ENCODE results near the gene CDK11A. TPM values are rescaled to one million over a fixed set of nuclear protein-coding genes. Genes with fewer than 3 reads are reported as not detected.

Gene CDK11A
- total RNA-seq, 1 experiment from 2014 or later = 43.8 TPM

DNA sequence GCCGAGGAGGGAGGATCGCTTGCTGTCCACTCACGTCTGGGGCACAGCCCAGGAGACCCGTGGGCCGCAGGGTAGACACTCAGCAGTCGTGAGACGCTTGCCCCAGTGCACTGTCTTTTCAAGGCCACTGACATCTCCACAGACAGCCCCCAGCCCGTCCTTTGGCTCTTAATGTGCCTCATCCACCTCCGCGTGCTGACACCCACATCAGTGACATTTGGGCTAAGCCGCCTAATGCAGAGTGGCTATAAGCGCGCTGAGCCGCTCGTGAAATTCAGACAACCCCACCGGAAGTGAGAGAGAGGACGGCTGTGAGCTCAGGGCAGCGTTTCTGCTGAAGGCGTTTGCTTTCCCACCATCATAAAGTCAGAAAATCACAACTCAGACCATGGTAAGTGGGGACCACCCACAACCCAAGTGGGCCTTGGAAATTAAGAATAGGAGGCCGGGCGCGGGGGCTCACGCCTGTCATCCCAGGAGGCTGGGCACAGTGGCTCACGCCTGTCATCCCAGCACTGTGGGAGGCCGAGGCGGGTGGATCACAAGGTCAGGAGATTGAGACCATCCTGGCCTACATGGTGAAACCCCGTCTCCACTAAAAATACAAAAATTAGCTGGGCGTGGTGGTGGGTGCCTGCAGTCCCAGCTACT, 40.0 kb downstream of the CDK11A start:
- BruUV-seq (replicated peaks) = no TSS peak
- H3K36me3 Mint-ChIP-seq (ENCODE audit: insufficient read depth, unreplicated experiment) = peaks cover 53% of the 10 kb centered on the region
- ChIA-PET POLR2A (no interaction called here), CTCF (no interaction called here)
- DNase-seq (ENCODE audit: unreplicated experiment) = no peak
- TF ChIP-seq, protein P1, sequence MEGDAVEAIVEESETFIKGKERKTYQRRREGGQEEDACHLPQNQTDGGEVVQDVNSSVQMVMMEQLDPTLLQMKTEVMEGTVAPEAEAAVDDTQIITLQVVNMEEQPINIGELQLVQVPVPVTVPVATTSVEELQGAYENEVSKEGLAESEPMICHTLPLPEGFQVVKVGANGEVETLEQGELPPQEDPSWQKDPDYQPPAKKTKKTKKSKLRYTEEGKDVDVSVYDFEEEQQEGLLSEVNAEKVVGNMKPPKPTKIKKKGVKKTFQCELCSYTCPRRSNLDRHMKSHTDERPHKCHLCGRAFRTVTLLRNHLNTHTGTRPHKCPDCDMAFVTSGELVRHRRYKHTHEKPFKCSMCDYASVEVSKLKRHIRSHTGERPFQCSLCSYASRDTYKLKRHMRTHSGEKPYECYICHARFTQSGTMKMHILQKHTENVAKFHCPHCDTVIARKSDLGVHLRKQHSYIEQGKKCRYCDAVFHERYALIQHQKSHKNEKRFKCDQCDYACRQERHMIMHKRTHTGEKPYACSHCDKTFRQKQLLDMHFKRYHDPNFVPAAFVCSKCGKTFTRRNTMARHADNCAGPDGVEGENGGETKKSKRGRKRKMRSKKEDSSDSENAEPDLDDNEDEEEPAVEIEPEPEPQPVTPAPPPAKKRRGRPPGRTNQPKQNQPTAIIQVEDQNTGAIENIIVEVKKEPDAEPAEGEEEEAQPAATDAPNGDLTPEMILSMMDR (IDR thresholded peaks at IDR 0.05; ENCODE audit: unreplicated experiment) = no peak
- no peaks in the 10 kb centered on the region for H3K9me3 Mint-ChIP-seq (ENCODE audit: unreplicated experiment)
- peaks cover 13% of the 10 kb centered on the region for H3K4me1 Mint-ChIP-seq (ENCODE audit: insufficient read depth, unreplicated experiment)
- intact Hi-C loops (cut with micrococcal nuclease) = no loop called here
- H3K27ac Mint-ChIP-seq (ENCODE audit: low read depth, unreplicated experiment) = no peak overlapping the region
- no peaks in the 10 kb centered on the region for H3K27me3 Mint-ChIP-seq (ENCODE audit: insufficient read depth, unreplicated experiment)
- no peak overlapping the region for H3K4me3 Mint-ChIP-seq (ENCODE audit: unreplicated experiment)

DNA sequence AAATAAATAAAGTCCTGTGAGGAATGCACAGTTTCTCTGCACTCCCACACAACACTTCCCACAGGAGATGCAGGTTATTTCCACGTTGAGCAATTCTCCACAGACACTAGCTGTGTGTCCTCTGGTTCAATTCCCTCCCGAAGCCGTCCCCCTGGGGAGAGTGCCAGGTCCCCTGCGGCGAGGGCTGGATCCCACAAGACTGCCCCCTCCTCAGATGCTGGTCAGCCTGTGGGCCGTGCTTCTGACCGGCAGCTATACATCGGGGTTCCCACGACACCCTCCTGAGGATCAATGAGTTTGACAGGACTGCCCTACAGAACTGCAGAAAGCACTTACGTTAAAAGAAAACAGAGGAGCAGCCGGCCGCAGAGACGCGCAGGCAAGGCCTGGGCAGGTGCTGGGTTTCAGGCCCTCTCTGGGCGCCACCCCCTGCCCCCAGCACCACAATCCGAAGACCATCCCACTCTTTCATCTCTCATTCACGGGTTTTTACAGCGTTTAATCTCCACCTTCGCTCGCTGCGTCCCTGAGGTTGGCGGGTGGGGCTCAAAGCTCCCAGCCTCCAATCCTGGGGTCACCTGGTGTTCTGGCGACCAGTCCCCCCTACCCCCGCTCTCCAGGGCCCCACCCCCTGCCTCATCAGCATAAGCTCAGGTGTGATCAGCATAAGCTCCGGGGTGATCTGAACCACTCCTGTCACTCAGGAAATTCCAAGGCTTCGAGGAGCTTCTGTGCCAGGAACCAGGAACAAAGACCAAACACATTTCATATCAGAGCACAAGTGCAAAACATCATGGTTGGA, 40.9 kb downstream of the CDK11A start:
- POLR2A ChIA-PET = no interaction called here
- no TSS peak for BruUV-seq (replicated peaks)
- Mint-ChIP-seq H3K36me3 (ENCODE audit: insufficient read depth, unreplicated experiment) (peaks cover 50% of the 10 kb centered on the region), H3K27ac (ENCODE audit: low read depth, unreplicated experiment) (no peak overlapping the region), H3K9me3 (ENCODE audit: unreplicated experiment) (no peaks in the 10 kb centered on the region), H3K4me3 (ENCODE audit: unreplicated experiment) (no peak overlapping the region), H3K4me1 (ENCODE audit: insufficient read depth, unreplicated experiment) (peaks cover 18% of the 10 kb centered on the region), H3K27me3 (ENCODE audit: insufficient read depth, unreplicated experiment) (no peaks in the 10 kb centered on the region)
- TF ChIP-seq, protein P1 (IDR thresholded peaks at IDR 0.05; ENCODE audit: unreplicated experiment) = no peak
- CTCF ChIA-PET = no interaction called here
- intact Hi-C loops (cut with micrococcal nuclease) = no loop called here
- no peak for DNase-seq (ENCODE audit: unreplicated experiment)

DNA sequence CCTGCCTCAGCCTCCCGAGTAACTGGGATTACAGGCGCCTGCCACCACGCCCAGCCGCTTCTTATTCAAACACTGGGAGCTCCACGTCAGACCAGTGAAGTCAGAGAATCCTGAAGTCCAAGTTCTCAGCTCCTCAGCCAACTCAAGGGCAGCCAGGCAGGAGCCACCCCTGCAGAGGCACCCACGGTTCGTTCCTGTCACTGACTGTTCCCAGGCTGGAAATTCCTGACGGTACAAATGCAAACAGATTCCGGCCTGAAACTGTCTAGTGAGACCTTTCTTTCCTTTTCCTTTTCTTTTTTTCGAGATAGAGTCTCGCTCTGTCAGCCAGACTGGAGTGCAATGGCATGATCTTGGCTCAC, 43.3 kb downstream of the CDK11A start:
- intact Hi-C loops (cut with micrococcal nuclease) = no loop called here
- Mint-ChIP-seq H3K27me3 (ENCODE audit: insufficient read depth, unreplicated experiment) (no peaks in the 10 kb centered on the region), H3K4me3 (ENCODE audit: unreplicated experiment) (no peak overlapping the region), H3K36me3 (ENCODE audit: insufficient read depth, unreplicated experiment) (peaks cover 39% of the 10 kb centered on the region), H3K27ac (ENCODE audit: low read depth, unreplicated experiment) (no peak overlapping the region), H3K4me1 (ENCODE audit: insufficient read depth, unreplicated experiment) (peaks cover 13% of the 10 kb centered on the region), H3K9me3 (ENCODE audit: unreplicated experiment) (no peaks in the 10 kb centered on the region)
- POLR2A ChIA-PET = interaction anchor here (0.7 kb wide), 2 partner anchors 29 to 53 kb away, joined by 3 to 5 read pairs; no protein-coding TSS in a partner anchor
- DNase-seq (ENCODE audit: unreplicated experiment) = no peak
- CTCF ChIA-PET = interaction anchor here (0.9 kb wide), 1 partner anchor 16 kb away, joined by 3 read pairs; no protein-coding TSS in a partner anchor
- BruUV-seq (replicated peaks) = no TSS peak
- TF ChIP-seq, protein P1 (IDR thresholded peaks at IDR 0.05; ENCODE audit: unreplicated experiment) = no peak

DNA sequence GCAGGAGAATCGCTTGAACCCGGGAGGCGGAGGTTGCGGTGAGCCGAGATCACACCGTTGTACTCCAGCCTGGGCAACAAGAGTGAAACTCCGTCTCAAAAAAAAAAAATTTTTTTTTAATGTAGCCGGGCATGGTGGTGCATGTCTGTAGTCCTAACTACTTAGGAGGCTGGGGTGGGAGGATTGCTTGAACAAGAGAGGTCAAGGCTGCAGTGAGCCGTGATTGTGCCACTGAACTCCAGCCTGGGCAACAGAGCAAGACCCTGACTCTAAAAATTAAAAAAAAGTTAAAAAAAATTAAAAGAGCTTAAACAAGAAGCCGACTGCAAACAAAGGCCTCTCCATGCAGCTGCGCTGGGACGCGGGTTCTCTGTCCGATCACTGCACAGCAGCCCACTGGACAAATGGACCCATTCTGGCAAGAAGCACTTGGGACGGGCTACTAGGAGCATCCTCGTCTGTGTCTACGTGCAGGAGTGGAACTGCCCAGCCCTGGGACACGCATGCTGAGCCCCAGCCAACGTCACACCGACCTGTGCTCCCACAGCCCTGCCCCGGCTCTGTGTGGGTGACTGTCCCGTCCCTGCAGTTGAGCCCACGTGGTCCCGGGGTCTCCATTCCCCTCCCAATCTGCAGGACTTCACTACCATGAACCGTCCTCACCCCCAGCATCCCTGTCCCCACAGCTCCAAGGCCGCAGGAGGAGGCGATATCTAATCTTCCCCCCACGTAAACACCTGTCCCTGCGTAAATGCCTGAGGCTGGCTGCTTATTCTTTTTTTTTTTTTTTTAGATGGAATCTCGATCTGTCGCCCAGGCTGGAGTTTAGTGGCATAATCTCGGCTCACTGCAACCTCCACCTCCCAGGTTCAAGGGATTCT, 43.9 kb downstream of the CDK11A start:
- Mint-ChIP-seq H3K4me1 (ENCODE audit: insufficient read depth, unreplicated experiment) (peaks cover 10% of the 10 kb centered on the region), H3K36me3 (ENCODE audit: insufficient read depth, unreplicated experiment) (peaks cover 32% of the 10 kb centered on the region), H3K4me3 (ENCODE audit: unreplicated experiment) (no peak overlapping the region), H3K27ac (ENCODE audit: low read depth, unreplicated experiment) (no peak overlapping the region), H3K9me3 (ENCODE audit: unreplicated experiment) (no peaks in the 10 kb centered on the region), H3K27me3 (ENCODE audit: insufficient read depth, unreplicated experiment) (no peaks in the 10 kb centered on the region)
- TF ChIP-seq, protein P1 (IDR thresholded peaks at IDR 0.05; ENCODE audit: unreplicated experiment) = no peak
- no TSS peak for BruUV-seq (replicated peaks)
- intact Hi-C loops (cut with micrococcal nuclease) = no loop called here
- ChIA-PET CTCF (interaction anchor here (0.6 to 0.9 kb wide), 2 partner anchors 15 to 39 kb away, joined by 3 read pairs; no protein-coding TSS in a partner anchor), POLR2A (interaction anchor here (0.7 kb wide), 1 partner anchor 52 kb away, joined by 5 read pairs; no protein-coding TSS in a partner anchor)
- no peak for DNase-seq (ENCODE audit: unreplicated experiment)

Data from MCF 10A (cell line).